ENCODE measurements around the gene RASAL1.

DNA sequence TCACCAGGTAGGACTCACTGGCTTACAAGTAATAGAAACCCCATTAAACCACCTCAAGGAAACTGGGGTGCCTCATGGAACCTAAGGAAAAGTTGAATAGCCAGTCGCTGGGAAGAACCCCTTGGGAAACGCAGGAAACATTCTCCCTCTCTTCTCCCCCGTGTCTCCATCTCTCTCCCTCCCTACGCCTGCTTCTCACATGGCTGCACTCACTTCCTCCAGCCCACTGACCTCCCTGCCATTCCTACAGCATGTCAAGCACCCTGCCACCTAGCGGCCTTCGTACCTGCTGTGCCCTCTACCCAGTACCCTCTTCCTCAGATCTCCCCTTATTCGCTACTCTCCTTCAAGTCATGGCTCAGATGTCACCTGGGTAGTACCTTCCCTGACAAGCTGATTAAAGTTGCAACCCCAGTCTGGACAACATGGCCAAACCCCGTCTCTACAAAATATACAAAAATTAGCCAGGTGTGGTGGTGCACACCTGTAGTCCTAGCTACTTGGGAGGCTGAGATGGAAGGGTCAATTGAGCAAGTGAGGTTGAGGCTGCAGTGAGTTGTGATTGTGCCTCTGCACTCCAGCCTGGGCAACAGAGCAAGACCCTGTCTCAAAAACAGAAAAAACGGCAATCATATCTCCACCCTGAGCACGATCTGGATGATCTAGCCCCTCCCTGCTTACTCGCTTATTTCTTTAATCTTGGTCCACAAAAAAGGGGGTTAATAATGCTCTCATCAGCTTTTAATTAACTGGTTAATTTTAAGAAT, 85.4 kb downstream of the RASAL1 start:
- TF ChIP-seq, protein P1, sequence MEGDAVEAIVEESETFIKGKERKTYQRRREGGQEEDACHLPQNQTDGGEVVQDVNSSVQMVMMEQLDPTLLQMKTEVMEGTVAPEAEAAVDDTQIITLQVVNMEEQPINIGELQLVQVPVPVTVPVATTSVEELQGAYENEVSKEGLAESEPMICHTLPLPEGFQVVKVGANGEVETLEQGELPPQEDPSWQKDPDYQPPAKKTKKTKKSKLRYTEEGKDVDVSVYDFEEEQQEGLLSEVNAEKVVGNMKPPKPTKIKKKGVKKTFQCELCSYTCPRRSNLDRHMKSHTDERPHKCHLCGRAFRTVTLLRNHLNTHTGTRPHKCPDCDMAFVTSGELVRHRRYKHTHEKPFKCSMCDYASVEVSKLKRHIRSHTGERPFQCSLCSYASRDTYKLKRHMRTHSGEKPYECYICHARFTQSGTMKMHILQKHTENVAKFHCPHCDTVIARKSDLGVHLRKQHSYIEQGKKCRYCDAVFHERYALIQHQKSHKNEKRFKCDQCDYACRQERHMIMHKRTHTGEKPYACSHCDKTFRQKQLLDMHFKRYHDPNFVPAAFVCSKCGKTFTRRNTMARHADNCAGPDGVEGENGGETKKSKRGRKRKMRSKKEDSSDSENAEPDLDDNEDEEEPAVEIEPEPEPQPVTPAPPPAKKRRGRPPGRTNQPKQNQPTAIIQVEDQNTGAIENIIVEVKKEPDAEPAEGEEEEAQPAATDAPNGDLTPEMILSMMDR (conservative IDR thresholded peaks at IDR 0.05 in 1 of 2, IDR thresholded peaks at IDR 0.05 in 1 of 2; ENCODE audit: extremely low read depth in 1 of 2, insufficient read depth in 1 of 2, low read depth in 1 of 2, low read length in 2 of 2), result no peak
- TF ChIP-seq EZH2 (IDR thresholded peaks at IDR 0.05; ENCODE audit: borderline replicate concordance, low read length), result no peak
